A673 (cell line): ENCODE results near the gene ZNF516.

Experiments
- EZH2 ChIP-seq: fragments of 200-600 bp; sonication (generic); IDR thresholded peaks from 2 replicates; pipeline ENCODE4 v1.6.1; 2017; ENCODE audit warnings: borderline replicate concordance, low read depth, mild to moderate bottlenecking, mixed read lengths, antibody characterized with exemption, low read length; ENCODE audit not compliant: poor library complexity, severe bottlenecking
- TF ChIP-seq, protein P1 (sequence below): fragments of 300-800, 200-600 bp; sonication (generic); conservative IDR thresholded peaks from 2 replicates; pipeline ENCODE4 v1.5.1; 2017; ENCODE audit warnings: low read depth, mild to moderate bottlenecking, antibody characterized with exemption, low read length, moderate library complexity, mixed read lengths

DNA sequence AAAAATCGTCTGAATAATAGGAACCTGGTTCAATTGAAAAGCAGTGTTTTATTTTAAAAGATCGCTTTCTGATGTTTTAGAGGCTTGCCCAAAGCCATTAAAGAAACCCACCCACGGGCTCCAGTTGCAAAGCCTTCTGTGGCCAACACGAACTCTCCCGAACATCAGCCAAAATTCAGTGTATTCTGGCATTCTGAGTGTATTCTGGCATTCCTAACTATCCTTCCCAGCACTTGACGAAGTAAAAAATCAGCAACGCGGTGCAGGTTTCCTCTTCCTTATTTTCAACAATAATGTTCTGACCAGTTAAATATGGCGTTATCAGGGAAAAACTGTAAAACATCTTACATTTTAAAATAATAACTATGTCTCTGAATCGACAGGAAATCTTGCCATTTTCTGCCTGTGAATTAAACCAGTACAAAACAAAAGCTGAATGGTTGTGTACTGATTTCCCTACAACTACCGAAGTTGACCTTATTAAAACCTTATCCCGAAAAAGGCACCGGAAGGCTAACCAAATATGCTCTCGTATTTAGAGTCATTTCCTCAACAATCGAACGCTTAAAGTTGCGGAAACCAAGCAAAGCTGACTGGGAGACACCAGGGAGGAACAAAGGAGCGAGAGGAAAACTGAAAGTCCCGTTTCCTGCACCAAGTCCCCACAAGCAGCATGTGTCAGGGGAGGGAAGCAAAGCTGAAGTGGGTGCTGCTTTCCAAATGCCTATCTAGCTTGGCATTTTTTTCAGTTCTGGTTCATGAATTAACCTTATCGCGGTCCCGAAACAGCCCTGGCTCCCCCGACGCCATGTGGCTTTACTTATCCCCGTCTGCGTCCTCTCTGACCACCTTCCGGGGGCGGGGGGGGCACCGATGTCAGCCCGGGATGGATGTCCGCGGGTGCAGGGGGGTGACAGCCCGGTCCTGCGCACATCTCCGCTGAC lies 44.3 kb downstream of the ZNF516 start:
- TF ChIP-seq, protein P1, sequence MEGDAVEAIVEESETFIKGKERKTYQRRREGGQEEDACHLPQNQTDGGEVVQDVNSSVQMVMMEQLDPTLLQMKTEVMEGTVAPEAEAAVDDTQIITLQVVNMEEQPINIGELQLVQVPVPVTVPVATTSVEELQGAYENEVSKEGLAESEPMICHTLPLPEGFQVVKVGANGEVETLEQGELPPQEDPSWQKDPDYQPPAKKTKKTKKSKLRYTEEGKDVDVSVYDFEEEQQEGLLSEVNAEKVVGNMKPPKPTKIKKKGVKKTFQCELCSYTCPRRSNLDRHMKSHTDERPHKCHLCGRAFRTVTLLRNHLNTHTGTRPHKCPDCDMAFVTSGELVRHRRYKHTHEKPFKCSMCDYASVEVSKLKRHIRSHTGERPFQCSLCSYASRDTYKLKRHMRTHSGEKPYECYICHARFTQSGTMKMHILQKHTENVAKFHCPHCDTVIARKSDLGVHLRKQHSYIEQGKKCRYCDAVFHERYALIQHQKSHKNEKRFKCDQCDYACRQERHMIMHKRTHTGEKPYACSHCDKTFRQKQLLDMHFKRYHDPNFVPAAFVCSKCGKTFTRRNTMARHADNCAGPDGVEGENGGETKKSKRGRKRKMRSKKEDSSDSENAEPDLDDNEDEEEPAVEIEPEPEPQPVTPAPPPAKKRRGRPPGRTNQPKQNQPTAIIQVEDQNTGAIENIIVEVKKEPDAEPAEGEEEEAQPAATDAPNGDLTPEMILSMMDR, result no peak
- TF ChIP-seq EZH2, result no peak
